H1 (cell line): ENCODE results near the gene BFSP2. TPM values are rescaled to one million over a fixed set of nuclear protein-coding genes. Genes with fewer than 3 reads are reported as not detected.

Experiments used
- GABPA ChIP-seq: IDR thresholded peaks from 2 replicates; pipeline ENCODE4 v1.6.1; 2011; ENCODE audit warnings: mild to moderate bottlenecking, low read length, moderate library complexity, borderline replicate concordance; ENCODE audit not compliant: insufficient read depth
- polyA plus RNA-seq, 7 experiments: library from polyadenylated mRNA; depleted of rRNA in 3 of 7; stranded (reverse) in 5 of 7; unstranded in 2 of 7; fragments of >200 nt in 5 of 7; fragments of 200-250 nt in 2 of 7; gene quantifications; 1 replicate in 5 of 7; 2 replicates in 1 of 7; 4 replicates in 1 of 7; pipeline versions ENCODE4 v1.2.1 to v1.2.3, GENCODE V29; 2011 to 2013; ENCODE audit warnings: missing spikeins in 2 of 7, mixed read lengths in 2 of 7
- total RNA-seq: library from RNA; stranded (reverse); fragmentation: NEBNext Ultra II Directional; extraction: Animal tissue kit (Norgen Biotek cat#: 25700); gene quantifications from 2 replicates; pipeline ENCODE4 v1.2.1, GENCODE V29; 2021
- TF ChIP-seq, protein P1 (sequence below): fragments of 300-600 bp; sonication (generic); IDR thresholded peaks from 2 replicates; pipeline ENCODE4 v1.7.1; 2012; ENCODE audit warnings: low read length, moderate library complexity, mild to moderate bottlenecking, inconsistent platforms; ENCODE audit not compliant: insufficient replicate concordance

The BFSP2 gene
- total and polyA plus RNA-seq, 2 of the 8 experiments (the other 6 are each of a cell fraction or from before 2014, with no cell fraction given), result not detected

DNA sequence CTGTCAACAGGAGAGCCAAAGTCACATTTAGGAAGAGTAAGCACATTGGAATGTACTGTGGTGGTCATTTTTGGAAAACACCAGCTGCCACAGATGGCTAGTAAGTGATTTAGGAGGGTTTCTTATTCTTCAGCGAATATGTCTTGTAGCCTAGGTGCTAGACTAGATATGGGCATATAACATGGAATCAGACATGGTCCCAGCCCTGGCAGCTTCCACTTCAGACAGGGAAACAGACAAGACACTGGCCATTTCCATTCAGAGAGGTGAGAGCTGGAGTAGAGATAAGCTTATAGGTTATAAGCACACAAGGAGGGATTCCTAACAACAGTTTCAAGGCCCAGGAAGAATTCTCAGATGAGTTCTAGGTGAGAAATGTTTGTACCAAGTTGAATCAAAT is 28.2 kb upstream of the BFSP2 start (continued):
- TF ChIP-seq, protein P1, sequence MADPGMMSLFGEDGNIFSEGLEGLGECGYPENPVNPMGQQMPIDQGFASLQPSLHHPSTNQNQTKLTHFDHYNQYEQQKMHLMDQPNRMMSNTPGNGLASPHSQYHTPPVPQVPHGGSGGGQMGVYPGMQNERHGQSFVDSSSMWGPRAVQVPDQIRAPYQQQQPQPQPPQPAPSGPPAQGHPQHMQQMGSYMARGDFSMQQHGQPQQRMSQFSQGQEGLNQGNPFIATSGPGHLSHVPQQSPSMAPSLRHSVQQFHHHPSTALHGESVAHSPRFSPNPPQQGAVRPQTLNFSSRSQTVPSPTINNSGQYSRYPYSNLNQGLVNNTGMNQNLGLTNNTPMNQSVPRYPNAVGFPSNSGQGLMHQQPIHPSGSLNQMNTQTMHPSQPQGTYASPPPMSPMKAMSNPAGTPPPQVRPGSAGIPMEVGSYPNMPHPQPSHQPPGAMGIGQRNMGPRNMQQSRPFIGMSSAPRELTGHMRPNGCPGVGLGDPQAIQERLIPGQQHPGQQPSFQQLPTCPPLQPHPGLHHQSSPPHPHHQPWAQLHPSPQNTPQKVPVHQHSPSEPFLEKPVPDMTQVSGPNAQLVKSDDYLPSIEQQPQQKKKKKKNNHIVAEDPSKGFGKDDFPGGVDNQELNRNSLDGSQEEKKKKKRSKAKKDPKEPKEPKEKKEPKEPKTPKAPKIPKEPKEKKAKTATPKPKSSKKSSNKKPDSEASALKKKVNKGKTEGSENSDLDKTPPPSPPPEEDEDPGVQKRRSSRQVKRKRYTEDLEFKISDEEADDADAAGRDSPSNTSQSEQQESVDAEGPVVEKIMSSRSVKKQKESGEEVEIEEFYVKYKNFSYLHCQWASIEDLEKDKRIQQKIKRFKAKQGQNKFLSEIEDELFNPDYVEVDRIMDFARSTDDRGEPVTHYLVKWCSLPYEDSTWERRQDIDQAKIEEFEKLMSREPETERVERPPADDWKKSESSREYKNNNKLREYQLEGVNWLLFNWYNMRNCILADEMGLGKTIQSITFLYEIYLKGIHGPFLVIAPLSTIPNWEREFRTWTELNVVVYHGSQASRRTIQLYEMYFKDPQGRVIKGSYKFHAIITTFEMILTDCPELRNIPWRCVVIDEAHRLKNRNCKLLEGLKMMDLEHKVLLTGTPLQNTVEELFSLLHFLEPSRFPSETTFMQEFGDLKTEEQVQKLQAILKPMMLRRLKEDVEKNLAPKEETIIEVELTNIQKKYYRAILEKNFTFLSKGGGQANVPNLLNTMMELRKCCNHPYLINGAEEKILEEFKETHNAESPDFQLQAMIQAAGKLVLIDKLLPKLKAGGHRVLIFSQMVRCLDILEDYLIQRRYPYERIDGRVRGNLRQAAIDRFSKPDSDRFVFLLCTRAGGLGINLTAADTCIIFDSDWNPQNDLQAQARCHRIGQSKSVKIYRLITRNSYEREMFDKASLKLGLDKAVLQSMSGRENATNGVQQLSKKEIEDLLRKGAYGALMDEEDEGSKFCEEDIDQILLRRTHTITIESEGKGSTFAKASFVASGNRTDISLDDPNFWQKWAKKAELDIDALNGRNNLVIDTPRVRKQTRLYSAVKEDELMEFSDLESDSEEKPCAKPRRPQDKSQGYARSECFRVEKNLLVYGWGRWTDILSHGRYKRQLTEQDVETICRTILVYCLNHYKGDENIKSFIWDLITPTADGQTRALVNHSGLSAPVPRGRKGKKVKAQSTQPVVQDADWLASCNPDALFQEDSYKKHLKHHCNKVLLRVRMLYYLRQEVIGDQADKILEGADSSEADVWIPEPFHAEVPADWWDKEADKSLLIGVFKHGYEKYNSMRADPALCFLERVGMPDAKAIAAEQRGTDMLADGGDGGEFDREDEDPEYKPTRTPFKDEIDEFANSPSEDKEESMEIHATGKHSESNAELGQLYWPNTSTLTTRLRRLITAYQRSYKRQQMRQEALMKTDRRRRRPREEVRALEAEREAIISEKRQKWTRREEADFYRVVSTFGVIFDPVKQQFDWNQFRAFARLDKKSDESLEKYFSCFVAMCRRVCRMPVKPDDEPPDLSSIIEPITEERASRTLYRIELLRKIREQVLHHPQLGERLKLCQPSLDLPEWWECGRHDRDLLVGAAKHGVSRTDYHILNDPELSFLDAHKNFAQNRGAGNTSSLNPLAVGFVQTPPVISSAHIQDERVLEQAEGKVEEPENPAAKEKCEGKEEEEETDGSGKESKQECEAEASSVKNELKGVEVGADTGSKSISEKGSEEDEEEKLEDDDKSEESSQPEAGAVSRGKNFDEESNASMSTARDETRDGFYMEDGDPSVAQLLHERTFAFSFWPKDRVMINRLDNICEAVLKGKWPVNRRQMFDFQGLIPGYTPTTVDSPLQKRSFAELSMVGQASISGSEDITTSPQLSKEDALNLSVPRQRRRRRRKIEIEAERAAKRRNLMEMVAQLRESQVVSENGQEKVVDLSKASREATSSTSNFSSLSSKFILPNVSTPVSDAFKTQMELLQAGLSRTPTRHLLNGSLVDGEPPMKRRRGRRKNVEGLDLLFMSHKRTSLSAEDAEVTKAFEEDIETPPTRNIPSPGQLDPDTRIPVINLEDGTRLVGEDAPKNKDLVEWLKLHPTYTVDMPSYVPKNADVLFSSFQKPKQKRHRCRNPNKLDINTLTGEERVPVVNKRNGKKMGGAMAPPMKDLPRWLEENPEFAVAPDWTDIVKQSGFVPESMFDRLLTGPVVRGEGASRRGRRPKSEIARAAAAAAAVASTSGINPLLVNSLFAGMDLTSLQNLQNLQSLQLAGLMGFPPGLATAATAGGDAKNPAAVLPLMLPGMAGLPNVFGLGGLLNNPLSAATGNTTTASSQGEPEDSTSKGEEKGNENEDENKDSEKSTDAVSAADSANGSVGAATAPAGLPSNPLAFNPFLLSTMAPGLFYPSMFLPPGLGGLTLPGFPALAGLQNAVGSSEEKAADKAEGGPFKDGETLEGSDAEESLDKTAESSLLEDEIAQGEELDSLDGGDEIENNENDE, result no peak
- no peak for TF ChIP-seq GABPA
- TF ChIP-seq, all 59 proteins: peak for 0
